Measurements from ENCODE around the gene EIF3D.

DNA sequence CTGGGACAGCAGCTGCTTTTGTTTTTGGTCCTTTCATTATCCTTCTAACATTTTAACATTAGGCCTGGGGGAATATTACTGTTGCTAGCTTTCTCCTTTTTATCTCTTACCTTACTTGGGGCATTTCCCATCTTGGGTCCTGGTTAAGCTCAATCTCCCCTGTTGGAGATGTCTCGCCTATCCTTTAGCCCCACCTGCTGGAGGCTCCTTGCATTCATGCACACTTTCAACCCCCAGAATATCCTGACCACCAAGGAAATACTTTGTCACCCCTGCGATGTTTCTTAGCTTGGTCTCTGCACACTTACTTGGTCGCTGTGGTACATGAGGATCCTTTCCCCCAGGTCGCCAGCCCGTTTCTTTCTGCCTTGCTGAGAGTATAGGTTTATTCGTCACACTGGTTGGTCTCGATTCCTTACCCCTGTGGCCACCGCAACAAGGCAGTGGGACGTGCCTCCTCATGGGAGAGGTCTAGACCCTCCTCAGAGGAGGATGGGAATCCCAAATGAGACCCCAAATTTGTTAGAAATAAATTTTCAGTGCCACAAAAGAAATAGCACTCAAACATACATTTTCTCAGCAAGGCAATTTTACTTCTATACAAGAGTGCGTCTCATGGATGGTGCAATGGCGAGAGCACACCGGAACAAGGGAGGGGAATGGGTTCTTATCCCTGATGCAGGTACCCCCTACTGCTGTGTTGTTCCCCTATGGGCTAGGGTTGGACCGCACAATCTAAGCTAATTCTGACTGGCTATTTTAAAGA lies 42.2 kb downstream of the EIF3D start:
- TF ChIP-seq, protein P1, sequence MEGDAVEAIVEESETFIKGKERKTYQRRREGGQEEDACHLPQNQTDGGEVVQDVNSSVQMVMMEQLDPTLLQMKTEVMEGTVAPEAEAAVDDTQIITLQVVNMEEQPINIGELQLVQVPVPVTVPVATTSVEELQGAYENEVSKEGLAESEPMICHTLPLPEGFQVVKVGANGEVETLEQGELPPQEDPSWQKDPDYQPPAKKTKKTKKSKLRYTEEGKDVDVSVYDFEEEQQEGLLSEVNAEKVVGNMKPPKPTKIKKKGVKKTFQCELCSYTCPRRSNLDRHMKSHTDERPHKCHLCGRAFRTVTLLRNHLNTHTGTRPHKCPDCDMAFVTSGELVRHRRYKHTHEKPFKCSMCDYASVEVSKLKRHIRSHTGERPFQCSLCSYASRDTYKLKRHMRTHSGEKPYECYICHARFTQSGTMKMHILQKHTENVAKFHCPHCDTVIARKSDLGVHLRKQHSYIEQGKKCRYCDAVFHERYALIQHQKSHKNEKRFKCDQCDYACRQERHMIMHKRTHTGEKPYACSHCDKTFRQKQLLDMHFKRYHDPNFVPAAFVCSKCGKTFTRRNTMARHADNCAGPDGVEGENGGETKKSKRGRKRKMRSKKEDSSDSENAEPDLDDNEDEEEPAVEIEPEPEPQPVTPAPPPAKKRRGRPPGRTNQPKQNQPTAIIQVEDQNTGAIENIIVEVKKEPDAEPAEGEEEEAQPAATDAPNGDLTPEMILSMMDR (IDR thresholded peaks at IDR 0.05 in 8 of 11, conservative IDR thresholded peaks at IDR 0.05 in 3 of 11) = peak; percentile 39 to 89 (median 74)
- no peak for TF ChIP-seq POLR2A (IDR thresholded peaks at IDR 0.05)
